IPS-NIHi11 (cell line): ENCODE measurements around the gene STK16.
A peak's percentile ranks its signal among the peaks of the same experiment; 100 is the strongest.

ENCODE experiments used
- DNase-seq: peaks from one replicate; pipeline ENCODE4 v3.0.0; 2012; ENCODE audit warnings: mixed read lengths, low spot score

Gene STK16

GRCh38 chr2:219289195-219289536 lies 43.9 kb downstream of the STK16 start:
- no peak for DNase-seq

- DNase-seq = no peak
Observed at GRCh38 chr2:219289537-219290361, 44.5 kb downstream of the STK16 start.

DNA sequence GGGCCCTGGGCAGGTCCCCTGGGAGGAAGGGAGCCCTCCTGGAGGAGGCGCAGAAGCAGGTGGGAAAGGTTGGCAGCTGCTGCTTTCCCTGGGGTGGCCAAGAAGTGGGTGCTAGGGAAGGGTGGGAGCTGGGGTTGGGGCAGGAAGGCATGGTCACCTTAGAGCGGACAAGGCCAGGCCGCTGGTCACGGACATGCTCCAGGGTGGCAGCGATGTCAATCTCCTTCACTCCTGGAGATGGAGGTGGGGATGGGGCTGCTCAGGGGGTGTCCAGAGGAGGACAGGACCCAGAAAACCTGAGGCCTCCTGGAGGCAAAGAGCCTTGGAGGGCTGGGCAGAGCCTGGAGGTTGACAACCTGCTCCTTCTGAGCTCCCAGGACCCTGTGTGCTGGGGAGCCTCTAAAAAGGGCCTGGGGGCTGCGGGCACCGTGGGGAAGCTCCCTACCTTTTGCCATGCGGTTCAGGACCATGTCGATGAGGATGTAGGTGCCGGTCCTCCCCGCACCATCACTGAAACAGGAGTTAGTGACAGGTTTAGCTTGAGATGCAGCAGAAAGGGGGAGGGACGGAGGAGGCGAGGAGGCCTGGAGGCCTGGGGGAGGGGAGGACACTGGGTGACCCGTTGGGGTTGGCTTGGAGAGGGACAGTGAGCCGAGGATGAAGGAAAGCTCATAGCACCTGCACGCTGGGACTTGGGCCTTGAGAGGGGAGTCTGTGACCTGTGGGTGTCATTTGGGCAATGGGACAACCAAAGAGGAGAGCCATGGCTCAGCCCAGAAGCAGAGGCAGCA lies 45.3 kb downstream of the STK16 start:
- DNase-seq = no peak

GRCh38 chr2:219291394-219291793 lies 46.1 kb downstream of the STK16 start:
- DNase-seq = no peak

- DNase-seq = no peak
Observed at GRCh38 chr2:219291910-219292490, 46.7 kb downstream of the STK16 start.

DNA sequence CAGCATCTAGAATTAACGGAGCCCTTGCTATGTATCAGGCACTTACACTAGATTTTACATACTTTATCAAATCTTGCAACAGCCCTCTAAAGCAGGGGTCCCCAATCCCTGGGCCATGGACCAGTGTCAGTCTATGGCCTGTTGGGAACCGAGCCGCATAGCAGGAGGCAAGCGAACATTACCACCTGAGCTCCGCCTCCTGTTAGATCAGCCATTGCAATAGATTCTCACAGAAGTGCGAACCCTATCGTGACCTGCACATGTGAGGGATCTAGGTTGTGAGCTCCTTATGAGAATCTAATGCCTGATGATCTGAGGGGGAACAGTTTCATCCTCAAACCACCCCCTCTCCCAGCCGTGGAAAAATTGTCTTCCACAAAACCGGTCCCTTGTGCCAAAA lies 47.3 kb downstream of the STK16 start:
- DNase-seq = no peak

GRCh38 chr2:219293736-219294231 lies 48.5 kb downstream of the STK16 start:
- DNase-seq = no peak

- peak; percentile 98 for DNase-seq
Observed at GRCh38 chr2:219294356-219295351, 49.4 kb downstream of the STK16 start.

- no peak for DNase-seq
Observed at GRCh38 chr2:219296142-219296541, 50.9 kb downstream of the STK16 start.

DNA sequence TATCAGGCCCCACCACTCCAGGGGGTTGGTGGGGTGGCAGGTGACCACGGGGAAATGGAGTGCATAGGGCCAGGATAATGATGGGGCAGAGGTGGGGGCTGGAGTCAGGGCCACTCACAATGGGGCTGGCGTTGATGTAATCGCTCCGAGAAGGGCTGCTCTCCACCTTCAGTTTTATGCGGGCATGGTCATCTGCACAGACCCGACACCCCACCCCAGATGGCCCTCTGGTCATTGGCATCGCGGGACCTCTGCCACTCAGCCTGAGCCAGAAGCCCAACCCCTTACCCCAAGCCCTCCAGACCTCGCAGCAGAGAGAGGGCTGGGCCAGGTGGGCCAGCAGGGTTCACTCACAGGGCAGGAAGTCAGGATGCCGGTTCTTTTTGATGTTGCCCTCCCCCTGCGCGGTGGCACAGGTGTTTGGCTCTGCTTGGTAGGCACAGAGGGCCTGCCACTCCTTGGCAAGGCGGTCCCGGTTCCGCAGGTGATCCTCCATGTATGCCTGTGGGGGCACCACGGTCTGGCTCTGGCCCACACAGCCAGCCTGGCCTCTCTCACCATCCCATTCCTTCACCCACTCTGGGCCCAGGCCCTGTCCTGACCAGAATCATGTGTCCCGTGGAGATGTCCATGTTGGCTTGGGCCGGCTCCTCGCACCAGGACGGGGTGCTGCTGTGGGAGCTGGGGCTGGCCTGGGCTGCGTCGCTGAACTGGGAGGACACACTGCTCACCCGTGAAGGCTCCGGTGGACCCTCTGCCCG lies 51.5 kb downstream of the STK16 start:
- no peak for DNase-seq

GRCh38 chr2:219297766-219298456 lies 52.6 kb downstream of the STK16 start:
- DNase-seq = no peak

- peak; percentile 94 for DNase-seq
Observed at GRCh38 chr2:219298759-219299371, 53.6 kb downstream of the STK16 start.

GRCh38 chr2:219299372-219299760 lies 54.1 kb downstream of the STK16 start:
- no peak for DNase-seq
